Tibial nerve (tissue), 4 donors: Measurements from ENCODE around the gene L3MBTL2. TPM values are rescaled to one million over a fixed set of nuclear protein-coding genes. Genes with fewer than 3 reads are reported as not detected.

Experiments used
- DNase-seq, 2 donors: peaks; one replicate each; pipeline ENCODE4 v3.0.0-alpha.2; 2019; ENCODE audit warnings: low spot score in 2 of 2
- H3K27ac ChIP-seq, 4 donors: fragments of 200-600 bp; sonication (generic) in 3 of 4; one replicate each; pipeline ENCODE4 v1.5.1; 2017 to 2019; ENCODE audit warnings: mild to moderate bottlenecking in 1 of 4
- H3K27me3 ChIP-seq, 2 donors: fragments of 200-600 bp; sonication (generic) in 1 of 2; one replicate each; pipeline versions ENCODE4 v1.5.1 to v1.6.0; 2017 to 2019
- H3K36me3 ChIP-seq, 3 donors: fragments of 200-600 bp; sonication (generic); one replicate each; pipeline ENCODE4 v1.5.1; 2018 to 2019
- H3K4me1 ChIP-seq, 4 donors: fragments of 200-600 bp; sonication (generic) in 3 of 4; one replicate each; pipeline ENCODE4 v1.5.1; 2017 to 2019
- H3K4me3 ChIP-seq, 4 donors: fragments of 200-600 bp; sonication (generic) in 3 of 4; one replicate each; pipeline ENCODE4 v1.5.1; 2017 to 2019; ENCODE audit warnings: mild to moderate bottlenecking in 1 of 4, moderate library complexity in 1 of 4
- H3K9me3 ChIP-seq, 4 donors: fragments of 200-600 bp; sonication (generic) in 3 of 4; one replicate each; pipeline ENCODE4 v1.5.1; 2017 to 2019
- CTCF ChIP-seq, 5 experiments: fragments of 200-600 bp in 3 of 5; fragments of 450-650 bp in 2 of 5; sonication (generic) in 3 of 5; IDR thresholded peaks; one replicate each; pipeline ENCODE4 v1.5.1; 2016 to 2019; ENCODE audit warnings: antibody characterized with exemption in 5 of 5, mild to moderate bottlenecking in 3 of 5, moderate library complexity in 2 of 5
- EP300 ChIP-seq, 2 donors: sonication (generic); formaldehyde crosslinking; IDR thresholded peaks; one replicate each; pipeline ENCODE4 v1.6.1; 2017; ENCODE audit warnings: antibody characterized with exemption in 2 of 2, mild to moderate bottlenecking in 1 of 2
- POLR2A ChIP-seq, 2 donors: fragments of 450-650 bp; IDR thresholded peaks; one replicate each; pipeline ENCODE4 v1.6.1; 2017; ENCODE audit warnings: antibody characterized with exemption in 2 of 2, mild to moderate bottlenecking in 2 of 2, moderate library complexity in 2 of 2
- WGBS, 2 donors: methylation state at CpG; one replicate each; pipeline ENCODE4 v1.1.5; 2018; 5-methylcytosine and 5-hydroxymethylcytosine counted together
- total RNA-seq, 4 donors: library from RNA; depleted of rRNA; stranded (reverse); fragments of >200 nt; gene quantifications; one replicate each; pipeline ENCODE4 v1.1.0, GENCODE V29; 2016

The L3MBTL2 gene
- total RNA-seq, 4 donors from 2014 or later: 21.2 to 27.4 (median 24.3) TPM

GRCh38 chr22:41243361-41243760 is 38.2 kb downstream of the L3MBTL2 start:
- TF ChIP-seq CTCF (IDR thresholded peaks at IDR 0.05): no peak
- TF ChIP-seq POLR2A (IDR thresholded peaks at IDR 0.05): no peak
- no peak for TF ChIP-seq EP300 (IDR thresholded peaks at IDR 0.05)

GRCh38 chr22:41245917-41246499 is 40.9 kb downstream of the L3MBTL2 start:
- Histone ChIP-seq H3K4me3 (no peak overlapping the region), H3K9me3 (no peaks in the 10 kb centered on the region), H3K27me3 (no peaks in the 10 kb centered on the region), H3K27ac (no peak overlapping the region), H3K36me3 (peaks cover 0 to 77% (median 39%) of the 10 kb centered on the region in 3 donors), H3K4me1 (no peaks in the 10 kb centered on the region)
- no peak for TF ChIP-seq POLR2A (IDR thresholded peaks at IDR 0.05)
- no peak for TF ChIP-seq CTCF (IDR thresholded peaks at IDR 0.05)
- TF ChIP-seq EP300 (IDR thresholded peaks at IDR 0.05): no peak
- WGBS, 2 donors: 84 to 85% methylated on average over 6 to 16 of the region's 21 CpGs
- DNase-seq: no peak

More at GRCh38 chr22:41243361-41243760, 38.2 kb downstream of the L3MBTL2 start:
- Histone ChIP-seq H3K4me1 (peaks cover 0 to 18% (median 5%) of the 10 kb centered on the region in 4 donors), H3K9me3 (no peaks in the 10 kb centered on the region), H3K27ac (no peak overlapping the region), H3K27me3 (no peaks in the 10 kb centered on the region), H3K4me3 (no peak overlapping the region), H3K36me3 (peaks cover 0 to 50% (median 14%) of the 10 kb centered on the region in 3 donors)
- DNase-seq: no peak
- WGBS, 2 donors: 83 to 84% methylated on average over 6 of the region's 6 CpGs

DNA sequence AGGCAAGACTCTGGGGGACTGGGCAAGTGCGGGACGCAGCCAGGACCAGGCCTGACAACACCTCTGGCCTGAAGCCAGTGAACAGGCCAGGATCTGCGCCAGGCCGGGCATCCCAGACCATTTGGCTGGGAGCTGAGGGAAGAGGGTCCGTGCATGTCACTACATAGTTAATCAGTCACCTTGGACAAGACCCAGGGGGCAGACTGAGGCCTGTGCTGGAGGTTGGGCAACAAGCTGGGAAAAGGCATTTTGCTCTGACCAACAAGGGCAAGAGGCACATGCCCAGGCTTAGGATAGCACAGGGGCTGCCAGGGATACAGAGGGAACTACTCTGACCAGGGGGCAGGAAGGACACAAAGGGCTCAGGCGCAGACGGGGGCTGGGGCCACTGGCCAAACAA is 42.6 kb downstream of the L3MBTL2 start:
- Histone ChIP-seq H3K27ac (no peak overlapping the region), H3K36me3 (peaks cover 0 to 91% (median 41%) of the 10 kb centered on the region in 3 donors), H3K4me3 (no peak overlapping the region), H3K4me1 (no peaks in the 10 kb centered on the region), H3K27me3 (no peaks in the 10 kb centered on the region), H3K9me3 (no peaks in the 10 kb centered on the region)
- no peak for TF ChIP-seq CTCF (IDR thresholded peaks at IDR 0.05)
- no peak for TF ChIP-seq EP300 (IDR thresholded peaks at IDR 0.05)
- TF ChIP-seq POLR2A (IDR thresholded peaks at IDR 0.05): no peak
- 80 to 90% methylated on average over 7 of the region's 7 CpGs for WGBS, 2 donors
- DNase-seq: no peak

GRCh38 chr22:41248314-41248713 is 43.2 kb downstream of the L3MBTL2 start:
- no peaks in the 10 kb centered on the region for H3K27me3 ChIP-seq
- DNase-seq: no peak
- no peaks in the 10 kb centered on the region for H3K4me1 ChIP-seq
- no peaks in the 10 kb centered on the region for H3K9me3 ChIP-seq
- H3K4me3 ChIP-seq: no peak overlapping the region
- H3K27ac ChIP-seq: no peak overlapping the region
- peaks cover 4 to 93% (median 41%) of the 10 kb centered on the region in 3 donors for H3K36me3 ChIP-seq
- TF ChIP-seq POLR2A (IDR thresholded peaks at IDR 0.05) (no peak), EP300 (IDR thresholded peaks at IDR 0.05) (no peak), CTCF (IDR thresholded peaks at IDR 0.05) (no peak)
- WGBS, 2 donors: 81 to 90% methylated on average over 5 to 15 of the region's 15 CpGs

- Histone ChIP-seq H3K9me3 (no peaks in the 10 kb centered on the region), H3K27ac (no peak overlapping the region), H3K4me3 (no peak overlapping the region), H3K4me1 (no peaks in the 10 kb centered on the region), H3K36me3 (peaks cover 5 to 94% (median 41%) of the 10 kb centered on the region in 3 donors), H3K27me3 (no peaks in the 10 kb centered on the region)
- DNase-seq: no peak
- 90 to 97% methylated on average over 7 to 10 of the region's 10 CpGs for WGBS, 2 donors
- TF ChIP-seq EP300 (IDR thresholded peaks at IDR 0.05) (no peak), CTCF (IDR thresholded peaks at IDR 0.05) (no peak), POLR2A (IDR thresholded peaks at IDR 0.05) (no peak)
These were observed 43.6 kb downstream of the L3MBTL2 start for GRCh38 chr22:41248758-41249157.
